Measurements from ENCODE around the gene USP17L10. TPM values are rescaled to one million over a fixed set of nuclear protein-coding genes. Genes with fewer than 3 reads are reported as not detected.

USP17L10 gene
- total and polyA plus RNA-seq, 3 donors (not counting 1 experiment from before 2014, with no cell fraction given) = not detected

Other genes with a start within 250 kb of the USP17L10 start
- not detected for gene FAM90A26, start 40.2 kb upstream of the USP17L10 start, total RNA-seq
- gene FAM90A26, start 40.2 kb upstream of the USP17L10 start, polyA plus RNA-seq = not detected
- under 1 TPM in 1 of 2 donors, not detected in 1; 0.24 TPM for gene USP17L11, start 4.7 kb downstream of the USP17L10 start, total RNA-seq
- gene USP17L11, start 4.7 kb downstream of the USP17L10 start, polyA plus RNA-seq = not detected
- not detected for gene USP17L12, start 9.5 kb downstream of the USP17L10 start, total RNA-seq
- not detected for gene USP17L12, start 9.5 kb downstream of the USP17L10 start, polyA plus RNA-seq
- gene USP17L13, start 14.2 kb downstream of the USP17L10 start, total RNA-seq = not detected
- not detected for gene USP17L13, start 14.2 kb downstream of the USP17L10 start, polyA plus RNA-seq
- not detected for gene USP17L15, start 23.7 kb downstream of the USP17L10 start, total RNA-seq
- not detected for gene USP17L15, start 23.7 kb downstream of the USP17L10 start, polyA plus RNA-seq
- not detected for gene USP17L17, start 33.2 kb downstream of the USP17L10 start, total RNA-seq
- not detected for gene USP17L17, start 33.2 kb downstream of the USP17L10 start, polyA plus RNA-seq
- gene USP17L18, start 38.0 kb downstream of the USP17L10 start, total RNA-seq = not detected
- not detected for gene USP17L18, start 38.0 kb downstream of the USP17L10 start, polyA plus RNA-seq
- gene USP17L19, start 42.7 kb downstream of the USP17L10 start, total RNA-seq = not detected
- gene USP17L19, start 42.7 kb downstream of the USP17L10 start, polyA plus RNA-seq = not detected
- gene USP17L20, start 47.5 kb downstream of the USP17L10 start, total RNA-seq = not detected
- gene USP17L20, start 47.5 kb downstream of the USP17L10 start, polyA plus RNA-seq = not detected
- not detected for gene USP17L21, start 52.2 kb downstream of the USP17L10 start, total RNA-seq
- gene USP17L21, start 52.2 kb downstream of the USP17L10 start, polyA plus RNA-seq = not detected
- gene USP17L22, start 57.0 kb downstream of the USP17L10 start, total RNA-seq = not detected
- not detected for gene USP17L22, start 57.0 kb downstream of the USP17L10 start, polyA plus RNA-seq
- not detected for gene USP17L24, start 114.5 kb downstream of the USP17L10 start, total RNA-seq
- gene USP17L24, start 114.5 kb downstream of the USP17L10 start, polyA plus RNA-seq = not detected
- not detected for gene USP17L25, start 119.3 kb downstream of the USP17L10 start, total RNA-seq
- not detected for gene USP17L25, start 119.3 kb downstream of the USP17L10 start, polyA plus RNA-seq
- gene USP17L26, start 124.0 kb downstream of the USP17L10 start, total RNA-seq = not detected
- gene USP17L26, start 124.0 kb downstream of the USP17L10 start, polyA plus RNA-seq = not detected
- gene USP17L5, start 128.7 kb downstream of the USP17L10 start, total RNA-seq = not detected
- not detected for gene USP17L5, start 128.7 kb downstream of the USP17L10 start, polyA plus RNA-seq
- not detected for gene USP17L27, start 133.5 kb downstream of the USP17L10 start, total RNA-seq
- gene USP17L27, start 133.5 kb downstream of the USP17L10 start, polyA plus RNA-seq = not detected
- gene USP17L28, start 138.2 kb downstream of the USP17L10 start, total RNA-seq = not detected
- not detected for gene USP17L28, start 138.2 kb downstream of the USP17L10 start, polyA plus RNA-seq
- gene USP17L29, start 143.0 kb downstream of the USP17L10 start, total RNA-seq = not detected
- gene USP17L29, start 143.0 kb downstream of the USP17L10 start, polyA plus RNA-seq = not detected
- gene USP17L30, start 152.5 kb downstream of the USP17L10 start, total RNA-seq = not detected
- gene USP17L30, start 152.5 kb downstream of the USP17L10 start, polyA plus RNA-seq = not detected
- gene DEFB131A, start 233.8 kb downstream of the USP17L10 start, total RNA-seq = not detected
- gene DEFB131A, start 233.8 kb downstream of the USP17L10 start, polyA plus RNA-seq = not detected

Data from mammary epithelial cell (primary cell).